Ectodermal cell (in vitro differentiated cells): ENCODE results near the gene WDFY4.
"Not testable (repeated sequence)": the region's sequence is repeated elsewhere in the genome, so short reads cannot be mapped to it uniquely, and the experiment has no call there.

Experiments
- H3K27ac ChIP-seq: 2 replicates; pipeline ENCODE4 v1.7.0; 2013; ENCODE audit warnings: mild to moderate bottlenecking, low read depth, low read length; ENCODE audit not compliant: insufficient read depth, poor library complexity, severe bottlenecking
- H3K27me3 ChIP-seq: 2 replicates; pipeline ENCODE4 v1.7.0; 2013; ENCODE audit warnings: mild to moderate bottlenecking, low read length; ENCODE audit not compliant: insufficient read depth, control insufficient read depth, poor library complexity, severe bottlenecking
- H3K36me3 ChIP-seq: one replicate; pipeline ENCODE4 v1.7.0; 2013; ENCODE audit warnings: low read length; ENCODE audit not compliant: control insufficient read depth, insufficient read depth
- H3K4me1 ChIP-seq: one replicate; pipeline ENCODE4 v1.7.0; 2013; ENCODE audit warnings: low read length; ENCODE audit not compliant: control insufficient read depth, insufficient read depth
- H3K4me3 ChIP-seq: 2 replicates; pipeline ENCODE4 v1.7.0; 2013; ENCODE audit warnings: low read depth, low read length, control low read depth; ENCODE audit not compliant: insufficient read depth
- H3K9me3 ChIP-seq: 2 replicates; pipeline ENCODE4 v1.7.0; 2013; ENCODE audit warnings: mild to moderate bottlenecking, low read length, moderate library complexity; ENCODE audit not compliant: control insufficient read depth
- WGBS, 2 experiments: methylation state at CpG; one replicate each; pipeline ENCODE4 v1.1.7; 2013; ENCODE audit warnings: missing lambda C conversion rate in 2 of 2; 5-methylcytosine and 5-hydroxymethylcytosine counted together

The WDFY4 gene

GRCh38 chr10:48645600-48645999 lies 39.1 kb upstream of the WDFY4 start:
- Histone ChIP-seq H3K36me3 (no peaks in the 10 kb centered on the region), H3K27me3 (no peaks in the 10 kb centered on the region), H3K4me1 (no peaks in the 10 kb centered on the region), H3K9me3 (no peaks in the 10 kb centered on the region), H3K27ac (no peak overlapping the region), H3K4me3 (no peak overlapping the region)
- 67 to 75% methylated on average over 1 of the region's 1 CpG for WGBS, 2 experiments

- H3K36me3 ChIP-seq, H3K4me1 ChIP-seq, H3K27ac ChIP-seq, H3K27me3 ChIP-seq, H3K4me3 ChIP-seq, H3K9me3 ChIP-seq: not testable (repeated sequence)
- WGBS, 2 experiments = 91 to 94% methylated on average over 7 of the region's 7 CpGs
Measured at GRCh38 chr10:48647073-48647472, 37.6 kb upstream of the WDFY4 start.

- H3K4me3 ChIP-seq = no peak overlapping the region
- H3K27ac ChIP-seq = no peak overlapping the region
- H3K27me3 ChIP-seq = no peaks in the 10 kb centered on the region
- H3K4me1 ChIP-seq = no peaks in the 10 kb centered on the region
- no peaks in the 10 kb centered on the region for H3K36me3 ChIP-seq
- H3K9me3 ChIP-seq = no peaks in the 10 kb centered on the region
- WGBS, 2 experiments = 91 to 92% methylated on average over 12 of the region's 12 CpGs
Measured at GRCh38 chr10:48648172-48648942, 36.3 kb upstream of the WDFY4 start.

DNA sequence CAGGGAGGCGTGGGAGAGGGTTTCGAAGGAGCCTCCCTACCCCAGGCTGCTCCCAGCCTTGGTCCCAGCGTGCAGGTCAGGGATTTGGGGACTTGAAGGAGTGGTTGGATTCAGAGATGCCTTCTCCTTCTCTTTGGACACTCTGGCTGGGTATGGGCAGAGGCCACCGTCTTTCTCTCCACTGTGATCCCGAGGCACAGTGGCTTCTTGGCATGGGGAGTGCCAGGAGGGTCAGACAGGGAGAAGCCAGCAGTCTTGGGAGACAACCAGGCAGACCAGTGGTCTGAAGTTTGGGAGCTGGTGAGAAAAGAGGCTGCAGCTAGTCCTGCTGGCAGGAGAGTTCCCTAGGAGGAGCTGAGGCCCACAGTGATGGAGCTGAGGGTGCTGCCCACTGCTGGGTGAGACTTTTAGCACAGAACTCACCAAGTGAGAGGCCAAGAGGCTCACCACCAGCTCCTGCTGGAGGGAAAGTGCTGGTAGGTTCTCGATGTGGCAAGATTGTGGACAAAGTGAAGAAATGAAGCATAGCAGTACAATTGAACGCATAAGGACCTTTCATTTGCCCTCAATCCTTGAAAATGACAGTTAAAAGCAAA lies 35.2 kb upstream of the WDFY4 start:
- Histone ChIP-seq H3K27me3 (no peaks in the 10 kb centered on the region), H3K36me3 (no peaks in the 10 kb centered on the region), H3K9me3 (no peaks in the 10 kb centered on the region), H3K4me1 (no peaks in the 10 kb centered on the region), H3K27ac (no peak overlapping the region), H3K4me3 (no peak overlapping the region)
- WGBS, 2 experiments = 89 to 92% methylated on average over 7 of the region's 7 CpGs

- Histone ChIP-seq H3K27me3 (peaks cover 9% of the 10 kb centered on the region), H3K9me3 (no peaks in the 10 kb centered on the region), H3K4me3 (no peak overlapping the region), H3K4me1 (no peaks in the 10 kb centered on the region), H3K36me3 (no peaks in the 10 kb centered on the region), H3K27ac (no peak overlapping the region)
- 89 to 92% methylated on average over 2 of the region's 2 CpGs for WGBS, 2 experiments
Measured at GRCh38 chr10:48651293-48651692, 33.4 kb upstream of the WDFY4 start.

DNA sequence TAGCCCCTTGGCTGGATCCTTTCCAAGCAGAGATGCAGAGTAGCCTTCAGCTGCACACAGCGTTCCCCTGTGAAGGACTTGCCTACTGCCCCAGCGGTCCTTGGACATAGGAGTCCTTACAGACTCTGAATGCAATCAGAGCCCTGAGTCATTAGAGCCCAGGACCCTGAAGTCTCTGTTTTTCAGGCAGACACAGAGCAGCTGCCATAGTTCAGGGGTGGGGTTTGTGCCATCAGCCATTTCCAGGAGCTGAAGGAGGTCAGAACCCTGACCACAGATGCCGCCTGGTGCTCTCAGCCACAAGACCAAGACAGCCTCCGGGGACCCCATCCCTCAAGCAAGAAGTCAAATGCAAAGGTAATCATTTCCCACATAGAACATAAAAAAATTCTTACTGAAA lies 32.8 kb upstream of the WDFY4 start:
- peaks cover 14% of the 10 kb centered on the region for H3K27me3 ChIP-seq
- H3K4me3 ChIP-seq = no peak overlapping the region
- H3K27ac ChIP-seq = no peak overlapping the region
- WGBS, 2 experiments = 93 to 94% methylated on average over 4 of the region's 4 CpGs
- no peaks in the 10 kb centered on the region for H3K4me1 ChIP-seq
- no peaks in the 10 kb centered on the region for H3K36me3 ChIP-seq
- no peaks in the 10 kb centered on the region for H3K9me3 ChIP-seq

GRCh38 chr10:48652344-48652743 lies 32.3 kb upstream of the WDFY4 start:
- Histone ChIP-seq H3K27me3 (peaks cover 18% of the 10 kb centered on the region), H3K4me3 (no peak overlapping the region), H3K27ac (no peak overlapping the region), H3K4me1 (no peaks in the 10 kb centered on the region), H3K36me3 (no peaks in the 10 kb centered on the region), H3K9me3 (no peaks in the 10 kb centered on the region)
- WGBS, 2 experiments = 95% methylated on average over 4 of the region's 4 CpGs

- no peak overlapping the region for H3K27ac ChIP-seq
- WGBS, 2 experiments = 83 to 90% methylated on average over 5 of the region's 5 CpGs
- no peak overlapping the region for H3K4me3 ChIP-seq
- H3K4me1 ChIP-seq = no peaks in the 10 kb centered on the region
- no peaks in the 10 kb centered on the region for H3K9me3 ChIP-seq
- H3K27me3 ChIP-seq = peaks cover 18% of the 10 kb centered on the region
- no peaks in the 10 kb centered on the region for H3K36me3 ChIP-seq
Measured at GRCh38 chr10:48653347-48653746, 31.3 kb upstream of the WDFY4 start.

GRCh38 chr10:48653944-48654698 lies 30.6 kb upstream of the WDFY4 start:
- H3K27ac ChIP-seq = no peak overlapping the region
- H3K9me3 ChIP-seq = no peaks in the 10 kb centered on the region
- no peak overlapping the region for H3K4me3 ChIP-seq
- no peaks in the 10 kb centered on the region for H3K36me3 ChIP-seq
- WGBS, 2 experiments = 90 to 91% methylated on average over 3 to 4 of the region's 4 CpGs
- H3K4me1 ChIP-seq = no peaks in the 10 kb centered on the region
- H3K27me3 ChIP-seq = peaks cover 18% of the 10 kb centered on the region
